T-cell (primary cell): ENCODE results near the gene KDM4F. TPM values are rescaled to one million over a fixed set of nuclear protein-coding genes. Genes with fewer than 3 reads are reported as not detected.

Experiments used
- ATAC-seq, 4 experiments: fragments of 200-7000 bp in 3 of 4; fragments of 150-1000 bp in 1 of 4; cut with Tn5 transposase; replicated peaks in 1 of 4; 1 replicate in 3 of 4; 2 replicates in 1 of 4; pipeline ENCODE4 v1.10.0; 2021; ENCODE audit warnings: moderate library complexity in 3 of 4, mild to moderate bottlenecking in 2 of 4, moderate number of reproducible peaks in 1 of 4
- CTCF ChIA-PET, 2 donors: fragments of 300-600 bp; sonication (Branson Sonifier 250); formaldehyde crosslinking; loops; one replicate each; lab custom pipeline; 2022; ENCODE audit warnings: antibody characterized with exemption in 2 of 2; lab: Charles Lee
- POLR2A ChIA-PET, 2 donors: fragments of 300-600 bp; sonication (Branson Sonifier 250); formaldehyde crosslinking; loops; one replicate each; lab custom pipeline; 2022; ENCODE audit warnings: antibody characterized with exemption in 2 of 2; lab: Charles Lee
- DNase-seq, 35 experiments: peaks; one replicate each; pipeline versions ENCODE4 v3.0.0 to v3.0.0-alpha.2; 2013 to 2023
- H3K27ac ChIP-seq: one replicate; pipeline ENCODE4 v1.5.1; 2013; ENCODE audit warnings: low read length
- H3K27me3 ChIP-seq, 2 experiments: replicated peaks in 1 of 2; 1 replicate in 1 of 2; 2 replicates in 1 of 2; pipeline versions ENCODE4 v1.6.1 to v1.7.0; 2013; ENCODE audit warnings: low read length in 1 of 2, mixed read lengths in 1 of 2; ENCODE audit not compliant: control insufficient read depth in 2 of 2, insufficient read depth in 2 of 2; ENCODE audit errors: extremely low read depth in 1 of 2
- H3K36me3 ChIP-seq, 2 donors: 1 replicate in 1 of 2; 2 replicates in 1 of 2; pipeline versions ENCODE4 v1.6.1 to v1.7.0; 2013; ENCODE audit warnings: low read length in 1 of 2; ENCODE audit not compliant: control insufficient read depth in 2 of 2, insufficient read depth in 1 of 2; ENCODE audit errors: extremely low read depth in 1 of 2
- H3K4me1 ChIP-seq, 2 experiments: 1 replicate in 1 of 2; 2 replicates in 1 of 2; pipeline versions ENCODE4 v1.6.1 to v1.7.0; 2013; ENCODE audit warnings: low read length in 2 of 2, mixed read lengths in 1 of 2; ENCODE audit not compliant: insufficient read depth in 2 of 2, control insufficient read depth in 1 of 2; ENCODE audit errors: extremely low read depth in 1 of 2
- H3K4me3 ChIP-seq, 2 donors: 1 replicate in 1 of 2; 2 replicates in 1 of 2; pipeline versions ENCODE4 v1.5.1 to v1.7.0; 2013; ENCODE audit warnings: mild to moderate bottlenecking in 2 of 2, low read length in 1 of 2, moderate library complexity in 1 of 2; ENCODE audit not compliant: control insufficient read depth in 1 of 2; ENCODE audit errors: extremely low read depth in 1 of 2
- H3K9me3 ChIP-seq: 2 replicates; pipeline ENCODE4 v1.7.0; 2013
- H3K27ac Mint-ChIP-seq, 2 donors: one replicate each; pipeline ENCODE4 v1.8.0; 2020 to 2021; ENCODE audit warnings: mild to moderate bottlenecking in 2 of 2, mixed read lengths in 2 of 2
- H3K27me3 Mint-ChIP-seq, 2 donors: one replicate each; pipeline ENCODE4 v1.8.0; 2021 to 2022; ENCODE audit warnings: mixed read lengths in 2 of 2
- H3K36me3 Mint-ChIP-seq: one replicate; pipeline ENCODE4 v1.8.0; 2021; ENCODE audit warnings: mixed read lengths
- H3K4me1 Mint-ChIP-seq, 3 donors: one replicate each; pipeline ENCODE4 v1.8.0; 2020 to 2022; ENCODE audit warnings: mixed read lengths in 3 of 3, mild to moderate bottlenecking in 1 of 3
- H3K4me3 Mint-ChIP-seq, 3 donors: one replicate each; pipeline ENCODE4 v1.8.0; 2020 to 2022; ENCODE audit warnings: mild to moderate bottlenecking in 3 of 3, mixed read lengths in 3 of 3, moderate library complexity in 3 of 3
- H3K9me3 Mint-ChIP-seq, 3 donors: one replicate each; pipeline ENCODE4 v1.8.0; 2020 to 2022; ENCODE audit warnings: mixed read lengths in 3 of 3
- WGBS: methylation state at CpG from one replicate; pipeline ENCODE4 v1.1.5; 2013; ENCODE audit warnings: missing lambda C conversion rate; ENCODE audit not compliant: insufficient coverage; 5-methylcytosine and 5-hydroxymethylcytosine counted together
- total RNA-seq, 35 experiments: library from RNA in 6 of 35; stranded (reverse) in 6 of 35; fragments of 120-200 nt in 1 of 35; gene quantifications; one replicate each; pipeline versions ENCODE4 v1.2.1 to v1.2.4 and lab custom pipeline; 2013 to 2026

The KDM4F gene
- total RNA-seq, 5 donors from 2014 or later (not counting 1 experiment from before 2014, with no cell fraction given), result not detected

DNA sequence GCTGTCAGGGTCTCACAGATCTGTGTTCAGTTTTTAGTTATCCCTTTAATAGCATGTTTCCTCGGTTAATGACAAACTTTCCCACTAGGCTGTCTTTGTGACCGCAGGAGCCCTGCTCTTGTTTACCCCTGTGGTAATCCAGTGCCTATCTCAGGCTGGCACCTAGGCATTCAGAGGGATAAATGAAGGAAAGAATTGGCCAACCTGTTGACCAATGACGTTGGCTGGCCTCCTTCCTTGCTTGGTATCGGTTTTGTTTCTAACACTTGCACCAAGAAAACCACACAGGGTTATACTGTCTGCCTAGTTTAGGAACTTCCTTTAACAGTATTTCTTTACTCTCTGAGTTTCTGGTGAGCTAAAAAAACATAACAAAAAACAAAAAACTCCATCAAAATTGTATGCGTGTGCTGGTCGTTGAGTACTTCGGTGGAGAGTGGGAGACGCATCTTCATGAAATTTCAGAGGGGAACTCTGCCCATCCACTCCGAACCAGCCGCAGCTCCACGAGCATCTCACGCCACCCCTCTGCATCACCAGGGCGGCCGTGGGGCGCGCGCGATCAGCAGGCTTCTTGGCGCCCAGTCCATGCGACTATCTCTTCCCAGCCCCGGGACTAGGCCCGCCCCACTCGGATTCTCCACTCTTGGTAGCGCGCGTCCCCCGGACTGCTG, 39.9 kb downstream of the KDM4F start:
- Histone ChIP-seq H3K4me3 (peak overlapping the region; percentile 67 to 76), H3K9me3 (no peaks in the 10 kb centered on the region), H3K27me3 (no peaks in the 10 kb centered on the region), H3K4me1 (peaks cover 5 to 31% of the 10 kb centered on the region in 2 experiments), H3K27ac (peak overlapping the region; percentile 80), H3K36me3 (no peaks in the 10 kb centered on the region)
- DNase-seq, result peak in 13 of 35 experiments; percentile 1 to 69 (median 27)
- ChIA-PET CTCF (interaction anchor here (0.5 to 6.6 kb wide), 11 partner anchors 19 to 700 kb away, joined by 3 to 73 read pairs (median 5); partner anchors contain the start of genes SRSF8 (in 2 of the 2), CWC15 (in 1 of the 2), FAM76B (in 1 of the 2) and KDM4D (in 1 of the 2)), POLR2A (interaction anchor here (0.5 to 3.5 kb wide), 6 partner anchors 15 to 700 kb away, joined by 3 to 33 read pairs (median 4); partner anchors contain the start of genes FAM76B (in 1 of the 2) and SRSF8 (in 1 of the 2))
- H3K36me3 Mint-ChIP-seq, result no peaks in the 10 kb centered on the region
- WGBS, result 3% methylated on average over 20 of the region's 27 CpGs
- H3K27me3 Mint-ChIP-seq, result no peaks in the 10 kb centered on the region
- H3K4me1 Mint-ChIP-seq, result peaks cover 37 to 57% (median 50%) of the 10 kb centered on the region in 3 donors
- ATAC-seq, result peak; percentile 59 to 68 (median 64)
- H3K4me3 Mint-ChIP-seq, result peak overlapping the region; percentile 82 to 90 (median 90)
- peak overlapping the region; percentile 89 to 99 for H3K27ac Mint-ChIP-seq
- no peaks in the 10 kb centered on the region for H3K9me3 Mint-ChIP-seq

GRCh38 chr11:95089620-95090542, 40.7 kb downstream of the KDM4F start, which contains the start of gene ENDOD1:
ENDOD1 (plus strand) TSS chr11:95089846; CDS start chr11:95089928, 82 bp downstream.
- peaks cover 5 to 31% of the 10 kb centered on the region in 2 experiments for H3K4me1 ChIP-seq
- Mint-ChIP-seq H3K27ac (peak within 1 kb of the TSS; percentile 89 to 99), H3K27me3 (no peaks in the 10 kb centered on the region), H3K4me1 (peaks cover 37 to 59% (median 50%) of the 10 kb centered on the region in 3 donors), H3K36me3 (no peaks in the 10 kb centered on the region), H3K4me3 (peak within 1 kb of the TSS; percentile 82 to 90 (median 90)), H3K9me3 (no peaks in the 10 kb centered on the region)
- H3K27me3 ChIP-seq, result no peaks in the 10 kb centered on the region
- POLR2A ChIA-PET, result interaction anchor here (0.5 to 3.5 kb wide), 9 partner anchors 18 to 700 kb away, joined by 3 to 33 read pairs (median 4); partner anchors contain the start of genes FAM76B (in 1 of the 2) and SRSF8 (in 1 of the 2)
- H3K36me3 ChIP-seq, result no peaks in the 10 kb centered on the region
- under 1% methylated on average over 105 of the region's 106 CpGs for WGBS
- ATAC-seq (peak; percentile 94 to 98 (median 95)), DNase-seq (peak; percentile 75 to 92 (median 83))
- peak within 1 kb of the TSS; percentile 80 for H3K27ac ChIP-seq
- CTCF ChIA-PET, result interaction anchor here (0.8 to 6.6 kb wide), 10 partner anchors 20 to 699 kb away, joined by 3 to 73 read pairs (median 6); partner anchors contain the start of genes SRSF8 (in 2 of the 2), CWC15 (in 1 of the 2), FAM76B (in 1 of the 2) and KDM4D (in 1 of the 2)
- peak within 1 kb of the TSS; percentile 67 to 76 for H3K4me3 ChIP-seq
- no peaks in the 10 kb centered on the region for H3K9me3 ChIP-seq

DNA sequence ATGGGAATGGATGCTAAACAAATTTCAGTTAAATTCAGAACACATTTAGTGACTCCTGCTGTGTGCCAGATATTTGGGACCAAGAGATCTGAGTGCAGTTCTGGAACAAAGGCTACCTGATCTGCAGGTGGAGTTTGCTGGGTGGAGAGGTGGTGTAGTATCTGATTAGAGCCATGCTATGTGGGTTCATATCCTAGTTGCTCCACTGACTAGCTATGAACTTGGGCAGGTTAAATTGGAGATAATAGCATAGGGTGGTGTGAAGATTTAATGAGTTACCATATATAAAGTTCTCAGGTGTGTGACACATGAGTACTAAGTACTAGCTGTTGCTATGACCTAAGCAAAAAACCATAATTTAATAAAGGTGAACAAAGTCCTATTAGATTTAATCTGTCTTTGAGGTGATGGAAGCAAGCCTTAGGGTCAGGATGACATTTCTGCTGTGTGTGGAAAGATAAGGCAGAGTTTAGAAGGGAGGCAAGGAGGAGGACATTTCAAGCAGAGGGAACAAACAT, 42.5 kb downstream of the KDM4F start:
- ATAC-seq, result no peak
- Histone ChIP-seq H3K4me3 (no peak overlapping the region), H3K9me3 (no peaks in the 10 kb centered on the region), H3K36me3 (no peaks in the 10 kb centered on the region), H3K27me3 (no peaks in the 10 kb centered on the region), H3K27ac (no peak overlapping the region), H3K4me1 (peaks cover 5 to 31% of the 10 kb centered on the region in 2 experiments)
- Mint-ChIP-seq H3K4me1 (peaks cover 39 to 71% (median 50%) of the 10 kb centered on the region in 3 donors), H3K4me3 (peak overlapping the region in 2 of 3 donors; percentile 88 to 90), H3K36me3 (no peaks in the 10 kb centered on the region), H3K27ac (peak overlapping the region; percentile 5 to 39), H3K27me3 (no peaks in the 10 kb centered on the region), H3K9me3 (no peaks in the 10 kb centered on the region)
- DNase-seq, result no peak
- POLR2A ChIA-PET, result interaction anchor here in 1 of 2 donors (3.5 kb wide), 1 partner anchor 24 kb away, joined by 33 read pairs; the partner anchor contains the start of gene SRSF8
- CTCF ChIA-PET, result interaction anchor here (0.7 to 6.6 kb wide), 4 partner anchors 16 to 118 kb away, joined by 3 to 73 read pairs (median 4); partner anchors contain the start of gene SRSF8 (in 1 of the 2)

DNA sequence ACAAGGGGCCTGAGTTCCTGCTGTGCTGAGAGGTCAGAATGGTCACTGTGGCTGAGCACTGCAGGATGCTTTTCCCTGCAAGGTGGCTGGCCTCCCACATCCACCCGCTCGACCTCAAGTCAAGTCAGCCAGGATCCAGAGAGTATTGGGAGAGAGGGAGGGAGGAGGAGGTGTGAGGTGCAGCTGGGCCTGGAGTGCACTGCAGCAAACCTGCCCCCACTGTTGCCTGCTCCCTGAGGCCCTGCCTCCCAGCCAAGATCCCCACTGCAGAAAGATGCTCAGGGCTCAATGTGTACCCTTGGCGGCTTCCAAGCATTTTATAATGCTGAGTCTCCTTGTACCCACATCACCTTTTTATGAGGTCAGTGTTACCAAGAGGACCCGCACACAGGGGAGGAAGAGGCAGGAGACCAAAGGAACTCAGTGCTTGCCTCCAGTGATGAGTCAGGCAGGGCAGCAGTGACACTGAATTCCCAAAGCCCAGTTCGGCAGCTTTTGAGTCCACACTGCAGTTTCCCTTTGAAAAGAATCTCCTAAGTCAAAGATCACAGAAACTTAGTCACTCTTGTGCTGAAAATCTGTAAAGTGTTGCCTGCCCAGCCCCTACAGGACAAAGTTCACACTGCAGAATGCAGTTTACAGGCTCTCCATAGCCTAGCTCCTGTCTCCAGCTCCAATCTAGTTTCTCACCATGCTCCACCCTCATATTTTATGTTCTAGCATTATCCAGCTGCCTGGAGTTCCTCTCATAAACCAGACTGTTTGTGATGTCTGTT, 43.5 kb downstream of the KDM4F start:
- Histone ChIP-seq H3K36me3 (no peaks in the 10 kb centered on the region), H3K4me3 (no peak overlapping the region), H3K9me3 (no peaks in the 10 kb centered on the region), H3K4me1 (peaks cover 5 to 31% of the 10 kb centered on the region in 2 experiments), H3K27ac (no peak overlapping the region), H3K27me3 (no peaks in the 10 kb centered on the region)
- Mint-ChIP-seq H3K4me3 (no peak overlapping the region), H3K9me3 (no peaks in the 10 kb centered on the region), H3K27ac (peak overlapping the region in 1 of 2 donors; percentile 1), H3K36me3 (no peaks in the 10 kb centered on the region), H3K4me1 (peaks cover 39 to 78% (median 57%) of the 10 kb centered on the region in 3 donors), H3K27me3 (no peaks in the 10 kb centered on the region)
- ATAC-seq (no peak), DNase-seq (peak in 8 of 35 experiments; percentile 4 to 49 (median 16))
- CTCF ChIA-PET, result interaction anchor here (0.6 to 6.6 kb wide), 6 partner anchors 8 to 613 kb away, joined by 3 to 73 read pairs (median 5); partner anchors contain the start of gene SRSF8 (in 1 of the 2)
- POLR2A ChIA-PET, result interaction anchor here in 1 of 2 donors (0.6 kb wide), 1 partner anchor 608 kb away, joined by 3 read pairs; no protein-coding TSS in a partner anchor
- 52% methylated on average over 3 of the region's 5 CpGs for WGBS

DNA sequence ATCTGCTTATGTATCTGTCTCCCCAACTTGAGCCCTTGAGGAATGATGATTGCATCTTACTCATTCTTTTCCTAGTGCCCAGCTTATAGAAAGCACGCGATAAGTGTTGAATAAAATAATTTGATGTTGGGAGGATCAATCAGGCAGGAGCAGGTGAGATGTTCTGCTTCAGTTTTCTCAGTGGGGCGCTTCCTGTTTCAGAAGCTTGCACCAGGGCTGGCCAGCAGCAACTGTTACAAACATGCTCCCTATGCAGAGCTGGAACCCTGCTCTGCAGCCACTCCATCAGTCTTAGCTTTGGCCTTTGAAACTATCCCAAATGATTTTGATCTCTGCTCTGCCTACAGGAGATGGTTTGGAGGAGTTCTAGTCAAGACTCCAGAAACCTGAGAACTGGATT, 44.3 kb downstream of the KDM4F start:
- Histone ChIP-seq H3K9me3 (no peaks in the 10 kb centered on the region), H3K4me3 (no peak overlapping the region), H3K27ac (no peak overlapping the region), H3K27me3 (no peaks in the 10 kb centered on the region), H3K36me3 (no peaks in the 10 kb centered on the region), H3K4me1 (peaks cover 5 to 29% of the 10 kb centered on the region in 2 experiments)
- POLR2A ChIA-PET, result interaction anchor here in 1 of 2 donors (0.6 kb wide), 1 partner anchor 926 kb away, joined by 5 read pairs; no protein-coding TSS in a partner anchor
- Mint-ChIP-seq H3K27ac (peak overlapping the region in 1 of 2 donors; percentile 16), H3K4me3 (no peak overlapping the region), H3K9me3 (no peaks in the 10 kb centered on the region), H3K4me1 (peaks cover 39 to 80% (median 54%) of the 10 kb centered on the region in 3 donors), H3K36me3 (peaks cover 6% of the 10 kb centered on the region), H3K27me3 (no peaks in the 10 kb centered on the region)
- DNase-seq (no peak), ATAC-seq (no peak)
- 71% methylated on average over 1 of the region's 3 CpGs for WGBS
- CTCF ChIA-PET, result interaction anchor here (0.6 to 6.6 kb wide), 6 partner anchors 9 to 612 kb away, joined by 3 to 73 read pairs (median 4); partner anchors contain the start of gene SRSF8 (in 1 of the 2)
